ENCODE results near the gene MORN5.

The MORN5 gene

DNA sequence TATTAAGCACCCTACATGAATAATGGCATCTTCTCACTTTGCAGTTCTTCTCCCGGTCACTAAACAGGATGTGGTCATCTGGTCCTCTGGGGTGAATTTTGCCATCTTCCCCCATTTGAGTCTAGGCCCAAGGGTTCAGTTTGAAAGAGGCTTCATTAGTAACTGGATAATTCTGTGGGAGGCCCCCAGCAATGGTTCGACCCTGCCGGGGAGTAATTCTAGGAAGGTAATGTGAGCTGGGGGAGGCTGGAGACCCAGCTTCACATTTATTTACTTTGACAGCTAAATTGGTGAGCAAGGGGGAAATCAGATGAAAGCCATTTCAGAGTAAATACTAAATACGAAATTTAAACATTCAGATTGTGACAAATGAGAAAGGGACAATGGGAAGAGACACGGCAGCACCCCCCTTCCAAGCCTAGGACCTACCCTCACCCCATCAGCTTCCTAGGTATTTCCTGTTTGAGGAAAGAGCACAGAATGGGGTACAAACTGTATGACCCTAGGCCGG, 73.1 kb downstream of the MORN5 start:
- H3K4me3 ChIP-seq (replicated peaks in 1 of 2; ENCODE audit: low read depth in 2 of 2, low read length in 2 of 2) = no peak overlapping the region
- TF ChIP-seq, protein P1, sequence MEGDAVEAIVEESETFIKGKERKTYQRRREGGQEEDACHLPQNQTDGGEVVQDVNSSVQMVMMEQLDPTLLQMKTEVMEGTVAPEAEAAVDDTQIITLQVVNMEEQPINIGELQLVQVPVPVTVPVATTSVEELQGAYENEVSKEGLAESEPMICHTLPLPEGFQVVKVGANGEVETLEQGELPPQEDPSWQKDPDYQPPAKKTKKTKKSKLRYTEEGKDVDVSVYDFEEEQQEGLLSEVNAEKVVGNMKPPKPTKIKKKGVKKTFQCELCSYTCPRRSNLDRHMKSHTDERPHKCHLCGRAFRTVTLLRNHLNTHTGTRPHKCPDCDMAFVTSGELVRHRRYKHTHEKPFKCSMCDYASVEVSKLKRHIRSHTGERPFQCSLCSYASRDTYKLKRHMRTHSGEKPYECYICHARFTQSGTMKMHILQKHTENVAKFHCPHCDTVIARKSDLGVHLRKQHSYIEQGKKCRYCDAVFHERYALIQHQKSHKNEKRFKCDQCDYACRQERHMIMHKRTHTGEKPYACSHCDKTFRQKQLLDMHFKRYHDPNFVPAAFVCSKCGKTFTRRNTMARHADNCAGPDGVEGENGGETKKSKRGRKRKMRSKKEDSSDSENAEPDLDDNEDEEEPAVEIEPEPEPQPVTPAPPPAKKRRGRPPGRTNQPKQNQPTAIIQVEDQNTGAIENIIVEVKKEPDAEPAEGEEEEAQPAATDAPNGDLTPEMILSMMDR (IDR thresholded peaks at IDR 0.05; ENCODE audit: low read depth, low read length) = no peak
- no peak for DNase-seq (ENCODE audit: low read depth in 2 of 2)

DNA sequence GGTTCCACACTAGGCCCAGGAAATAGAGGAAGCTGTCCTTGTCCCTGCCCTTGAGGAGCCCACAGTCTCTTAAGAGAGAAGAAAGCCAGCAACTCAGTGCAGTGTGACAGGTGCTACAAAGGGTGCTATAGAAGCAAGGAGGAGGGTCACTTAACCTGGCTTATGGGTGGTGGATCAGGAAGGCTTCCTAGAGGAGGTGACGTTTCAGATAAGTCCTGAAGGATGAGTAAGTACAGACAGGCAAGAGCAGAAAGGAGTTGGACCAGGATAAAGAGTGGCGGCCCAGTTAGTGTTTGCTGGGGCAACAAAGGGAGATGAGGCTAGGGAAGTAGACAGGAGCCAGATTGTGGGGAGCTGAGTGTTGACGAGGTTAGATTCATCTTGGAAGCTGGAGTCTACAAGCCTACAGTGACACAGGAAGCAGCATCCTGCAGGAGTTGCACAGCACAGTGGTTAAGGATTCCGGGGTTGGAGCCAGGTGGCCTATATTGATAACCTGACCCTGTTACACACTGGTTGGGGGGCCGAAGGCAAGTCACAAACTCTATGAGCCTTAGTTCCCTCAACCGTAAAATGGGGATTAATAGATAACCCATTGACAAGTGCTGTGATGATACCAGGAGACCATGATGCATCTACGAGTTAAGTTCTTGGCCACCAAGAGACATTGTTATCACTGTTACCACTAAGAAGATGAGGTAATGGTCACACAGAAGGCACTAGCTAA, 74.5 kb downstream of the MORN5 start:
- TF ChIP-seq, protein P1 (IDR thresholded peaks at IDR 0.05; ENCODE audit: low read depth, low read length) = no peak
- no peak overlapping the region for H3K4me3 ChIP-seq (replicated peaks in 1 of 2; ENCODE audit: low read depth in 2 of 2, low read length in 2 of 2)
- no peak for DNase-seq (ENCODE audit: low read depth in 2 of 2)

- no peak for DNase-seq (ENCODE audit: low read depth in 2 of 2)
- H3K4me3 ChIP-seq (replicated peaks in 1 of 2; ENCODE audit: low read depth in 2 of 2, low read length in 2 of 2) = no peak overlapping the region
- TF ChIP-seq, protein P1 (IDR thresholded peaks at IDR 0.05; ENCODE audit: low read depth, low read length) = no peak
Observed at GRCh38 chr9:122236681-122237080, 77.0 kb downstream of the MORN5 start.

GRCh38 chr9:122239722-122240121, 80.0 kb downstream of the MORN5 start:
- H3K4me3 ChIP-seq (replicated peaks in 1 of 2; ENCODE audit: low read depth in 2 of 2, low read length in 2 of 2) = no peak overlapping the region
- TF ChIP-seq, protein P1 (IDR thresholded peaks at IDR 0.05; ENCODE audit: low read depth, low read length) = no peak
- no peak for DNase-seq (ENCODE audit: low read depth in 2 of 2)

DNA sequence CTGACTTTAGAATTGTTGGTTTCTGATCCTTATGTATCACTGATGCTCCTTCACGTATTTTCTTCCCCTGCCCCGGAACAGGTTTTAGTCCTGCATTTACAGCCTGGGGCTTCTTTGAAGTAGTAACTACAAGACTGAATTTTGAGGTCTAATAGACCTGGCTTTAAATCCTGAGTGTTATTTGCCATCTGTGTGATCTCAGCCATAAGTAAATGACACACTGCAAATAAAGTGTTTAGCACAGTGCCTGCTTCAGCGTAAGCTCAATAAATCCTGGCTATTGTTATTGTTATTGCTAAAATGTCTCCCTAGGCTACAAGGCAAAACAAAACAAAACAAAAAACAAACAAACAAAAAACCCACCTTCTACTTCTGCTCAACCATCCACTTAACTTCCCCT, 84.6 kb downstream of the MORN5 start:
- H3K4me3 ChIP-seq (replicated peaks in 1 of 2; ENCODE audit: low read depth in 2 of 2, low read length in 2 of 2) = no peak overlapping the region
- TF ChIP-seq, protein P1 (IDR thresholded peaks at IDR 0.05; ENCODE audit: low read depth, low read length) = no peak
- no peak for DNase-seq (ENCODE audit: low read depth in 2 of 2)

GRCh38 chr9:122246666-122247065, 87.0 kb downstream of the MORN5 start:
- no peak overlapping the region for H3K4me3 ChIP-seq (replicated peaks in 1 of 2; ENCODE audit: low read depth in 2 of 2, low read length in 2 of 2)
- TF ChIP-seq, protein P1 (IDR thresholded peaks at IDR 0.05; ENCODE audit: low read depth, low read length) = no peak
- no peak for DNase-seq (ENCODE audit: low read depth in 2 of 2)

All from cardiac fibroblast (primary cell).